Nephron progenitor cell (in vitro differentiated cells): Measurements from ENCODE around the gene GHRL.
"Not testable (repeated sequence)": the region's sequence is repeated elsewhere in the genome, so short reads cannot be mapped to it uniquely, and the experiment has no call there.

ENCODE experiments used
- DNase-seq: peaks from one replicate; pipeline ENCODE4 v3.0.0; 2021
- H3K27ac Mint-ChIP-seq: 2 replicates; pipeline ENCODE4 v1.8.0; 2021; ENCODE audit warnings: mild to moderate bottlenecking, moderate library complexity, mixed read lengths
- H3K27me3 Mint-ChIP-seq: 2 replicates; pipeline ENCODE4 v1.8.0; 2021; ENCODE audit warnings: mild to moderate bottlenecking, low read depth, mixed read lengths; ENCODE audit not compliant: poor library complexity
- H3K36me3 Mint-ChIP-seq: 2 replicates; pipeline ENCODE4 v1.8.0; 2021; ENCODE audit warnings: low read depth, mixed read lengths
- H3K4me1 Mint-ChIP-seq: 2 replicates; pipeline ENCODE4 v1.8.0; 2021; ENCODE audit warnings: mixed read lengths
- H3K4me3 Mint-ChIP-seq: 2 replicates; pipeline ENCODE4 v1.8.0; 2021; ENCODE audit warnings: mild to moderate bottlenecking, moderate library complexity, mixed read lengths
- H3K9me3 Mint-ChIP-seq: 2 replicates; pipeline ENCODE4 v1.8.0; 2021; ENCODE audit warnings: mild to moderate bottlenecking, moderate library complexity, mixed read lengths
- TF ChIP-seq, protein P1 (sequence below): fragments of 200-600 bp; sonication (generic); IDR thresholded peaks from 2 replicates; pipeline ENCODE4 v1.5.0; 2021; ENCODE audit warnings: antibody characterized with exemption

The GHRL gene

DNA sequence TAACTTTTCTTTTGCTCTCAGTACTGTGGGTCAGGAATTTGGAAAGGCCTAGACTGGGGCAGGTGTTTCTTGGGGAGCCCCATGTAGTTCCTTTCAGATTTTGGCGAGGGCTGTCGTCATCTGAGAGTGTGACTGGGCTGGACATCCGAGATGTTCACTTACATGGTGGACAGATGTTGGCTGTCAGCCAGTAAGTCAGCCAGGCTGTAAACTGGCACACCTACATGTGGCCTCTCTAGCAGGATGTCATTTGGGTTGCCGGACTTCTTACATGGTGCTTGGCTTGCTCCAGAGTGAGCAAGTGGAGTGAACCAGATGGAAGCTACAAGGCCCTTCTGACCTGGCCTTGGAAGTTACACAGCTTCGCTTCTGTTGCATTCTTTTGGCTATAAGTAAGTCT, 23.8 kb downstream of the GHRL start:
- Mint-ChIP-seq H3K4me3 (no peak overlapping the region), H3K27me3 (no peaks in the 10 kb centered on the region), H3K9me3 (no peaks in the 10 kb centered on the region), H3K4me1 (peaks cover 15% of the 10 kb centered on the region), H3K27ac (no peak overlapping the region), H3K36me3 (peaks cover 55% of the 10 kb centered on the region)
- TF ChIP-seq, protein P1, sequence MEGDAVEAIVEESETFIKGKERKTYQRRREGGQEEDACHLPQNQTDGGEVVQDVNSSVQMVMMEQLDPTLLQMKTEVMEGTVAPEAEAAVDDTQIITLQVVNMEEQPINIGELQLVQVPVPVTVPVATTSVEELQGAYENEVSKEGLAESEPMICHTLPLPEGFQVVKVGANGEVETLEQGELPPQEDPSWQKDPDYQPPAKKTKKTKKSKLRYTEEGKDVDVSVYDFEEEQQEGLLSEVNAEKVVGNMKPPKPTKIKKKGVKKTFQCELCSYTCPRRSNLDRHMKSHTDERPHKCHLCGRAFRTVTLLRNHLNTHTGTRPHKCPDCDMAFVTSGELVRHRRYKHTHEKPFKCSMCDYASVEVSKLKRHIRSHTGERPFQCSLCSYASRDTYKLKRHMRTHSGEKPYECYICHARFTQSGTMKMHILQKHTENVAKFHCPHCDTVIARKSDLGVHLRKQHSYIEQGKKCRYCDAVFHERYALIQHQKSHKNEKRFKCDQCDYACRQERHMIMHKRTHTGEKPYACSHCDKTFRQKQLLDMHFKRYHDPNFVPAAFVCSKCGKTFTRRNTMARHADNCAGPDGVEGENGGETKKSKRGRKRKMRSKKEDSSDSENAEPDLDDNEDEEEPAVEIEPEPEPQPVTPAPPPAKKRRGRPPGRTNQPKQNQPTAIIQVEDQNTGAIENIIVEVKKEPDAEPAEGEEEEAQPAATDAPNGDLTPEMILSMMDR = no peak
- DNase-seq = no peak

DNA sequence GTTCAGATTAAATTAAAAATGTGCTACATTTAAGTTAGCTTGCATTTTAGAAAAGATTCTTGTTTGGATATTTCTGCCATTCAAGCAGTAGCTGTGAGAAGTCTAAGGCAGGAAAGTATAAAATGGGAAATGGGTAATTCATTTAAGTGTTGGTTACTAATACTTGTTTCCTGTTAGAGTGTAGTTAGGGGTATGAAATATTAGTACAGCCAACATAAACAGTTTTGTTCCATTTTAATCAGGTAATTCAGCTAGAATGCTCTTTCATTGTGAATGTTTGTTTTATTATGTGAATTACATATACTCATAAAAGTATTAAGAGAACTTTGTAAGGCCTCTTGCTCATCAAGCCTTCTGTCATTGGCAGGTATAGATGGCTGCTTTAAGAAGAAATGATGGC, 24.6 kb downstream of the GHRL start:
- no peaks in the 10 kb centered on the region for H3K9me3 Mint-ChIP-seq
- H3K27ac Mint-ChIP-seq = no peak overlapping the region
- H3K36me3 Mint-ChIP-seq = peaks cover 57% of the 10 kb centered on the region
- TF ChIP-seq, protein P1 = no peak
- peaks cover 17% of the 10 kb centered on the region for H3K4me1 Mint-ChIP-seq
- no peaks in the 10 kb centered on the region for H3K27me3 Mint-ChIP-seq
- H3K4me3 Mint-ChIP-seq = no peak overlapping the region
- no peak for DNase-seq

DNA sequence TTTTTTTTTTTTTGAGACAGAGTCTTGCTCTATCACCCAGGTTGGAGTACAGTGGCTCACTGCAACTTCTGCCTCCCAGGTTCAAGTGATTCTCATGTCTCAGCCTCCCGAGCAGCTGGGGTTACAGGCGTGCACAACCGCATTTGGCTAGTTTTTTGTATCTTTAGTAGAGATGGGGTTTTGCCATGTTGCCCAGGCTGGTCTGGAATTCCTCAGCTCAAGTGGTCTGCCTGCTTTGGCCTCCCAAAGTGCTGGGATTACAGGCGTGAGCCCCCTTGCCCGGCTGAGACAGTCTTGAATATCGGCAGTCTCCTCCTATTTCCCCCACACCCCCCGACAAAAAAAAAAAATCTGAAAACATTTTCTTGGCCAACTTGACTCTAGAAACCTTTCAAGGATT, 25.8 kb downstream of the GHRL start:
- H3K36me3 Mint-ChIP-seq = peaks cover 61% of the 10 kb centered on the region
- not testable (repeated sequence) for H3K9me3 Mint-ChIP-seq, H3K27me3 Mint-ChIP-seq, DNase-seq, H3K27ac Mint-ChIP-seq, H3K4me3 Mint-ChIP-seq
- peaks cover 15% of the 10 kb centered on the region for H3K4me1 Mint-ChIP-seq

DNA sequence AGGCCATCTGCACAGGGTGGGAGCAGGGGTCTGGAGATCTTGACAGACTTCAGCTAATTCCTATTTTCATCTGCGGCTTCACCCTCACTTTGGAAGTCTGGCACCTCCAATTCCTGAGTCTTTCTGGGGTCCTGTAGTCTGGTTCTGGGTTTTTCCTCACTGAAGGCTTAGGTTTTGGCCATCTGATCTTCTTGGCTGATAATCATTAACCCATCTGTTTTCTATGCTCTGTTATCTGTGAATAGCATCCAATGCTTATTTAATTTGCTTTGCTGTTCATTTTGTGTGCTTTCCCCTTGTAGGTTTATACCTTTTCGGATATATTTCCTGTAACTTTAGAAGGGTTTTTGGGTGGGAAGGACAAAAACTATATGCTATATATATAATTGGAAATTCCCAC, 26.9 kb downstream of the GHRL start:
- DNase-seq = no peak
- H3K36me3 Mint-ChIP-seq = peaks cover 64% of the 10 kb centered on the region
- TF ChIP-seq, protein P1 = no peak
- no peak overlapping the region for H3K4me3 Mint-ChIP-seq
- H3K27ac Mint-ChIP-seq = no peak overlapping the region
- H3K9me3 Mint-ChIP-seq = no peaks in the 10 kb centered on the region
- no peaks in the 10 kb centered on the region for H3K27me3 Mint-ChIP-seq
- peaks cover 20% of the 10 kb centered on the region for H3K4me1 Mint-ChIP-seq

DNA sequence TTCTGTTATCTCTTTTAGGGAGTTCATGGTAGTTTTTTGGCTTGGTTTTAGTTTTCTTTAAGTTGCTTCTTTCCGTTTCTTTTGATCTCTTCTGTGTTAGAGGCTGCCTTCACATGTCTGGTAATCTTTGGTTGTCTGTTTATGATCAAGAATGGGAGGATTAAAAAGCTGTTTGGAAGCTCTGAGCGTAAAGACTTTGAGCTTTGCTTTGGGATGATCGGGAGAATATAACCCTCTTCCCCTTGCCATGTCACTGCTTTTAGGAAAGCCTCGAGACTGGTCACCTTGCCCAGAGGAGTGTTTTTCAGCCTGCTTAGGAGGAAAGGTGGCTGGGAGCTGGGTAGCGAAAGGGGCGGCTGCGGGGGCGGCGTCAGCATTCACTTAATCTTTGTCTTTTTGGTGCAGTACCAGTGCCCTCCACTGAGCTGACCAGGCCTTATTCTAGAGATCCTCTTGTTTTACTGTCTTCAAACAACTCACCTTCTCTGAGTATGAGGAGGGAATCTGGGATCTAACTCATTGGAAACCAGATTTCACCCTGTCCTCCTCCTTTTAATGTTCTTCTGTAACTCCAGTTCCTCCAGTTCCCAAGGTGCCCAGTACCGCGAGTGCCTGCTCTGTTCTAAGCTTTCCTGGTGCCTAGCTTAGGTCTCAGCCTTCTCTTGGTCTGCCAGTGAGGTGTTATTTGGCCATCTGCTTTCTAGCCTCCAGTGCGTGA, 28.9 kb downstream of the GHRL start:
- Mint-ChIP-seq H3K4me1 (peaks cover 20% of the 10 kb centered on the region), H3K27ac (peak overlapping the region; percentile 52), H3K4me3 (peak overlapping the region; percentile 7), H3K9me3 (no peaks in the 10 kb centered on the region), H3K27me3 (peaks cover 7% of the 10 kb centered on the region), H3K36me3 (peaks cover 70% of the 10 kb centered on the region)
- TF ChIP-seq, protein P1 = peak; percentile 49
- DNase-seq = peak; percentile 68

DNA sequence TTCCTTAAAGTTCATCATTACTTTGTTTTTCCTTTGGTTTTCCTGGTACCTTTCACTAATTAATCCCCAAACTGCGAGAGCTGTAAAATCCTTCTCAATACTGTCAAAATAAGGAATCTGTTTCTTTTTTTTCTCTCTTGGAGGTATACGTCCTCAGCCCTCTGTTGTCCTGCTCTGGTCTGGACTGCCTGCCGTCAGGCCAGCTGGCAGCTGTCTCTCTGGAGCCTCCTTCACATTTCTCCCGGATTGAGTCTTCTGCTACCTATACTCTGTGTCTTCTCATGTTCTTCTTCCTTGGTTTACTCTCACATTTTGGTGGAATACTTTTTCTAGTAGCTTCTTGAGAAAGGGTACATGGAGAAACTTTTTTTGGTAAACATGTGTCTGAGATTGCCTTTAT, 30.7 kb downstream of the GHRL start:
- H3K27me3 Mint-ChIP-seq = peaks cover 7% of the 10 kb centered on the region
- no peak for DNase-seq
- H3K9me3 Mint-ChIP-seq = no peaks in the 10 kb centered on the region
- peaks cover 20% of the 10 kb centered on the region for H3K4me1 Mint-ChIP-seq
- TF ChIP-seq, protein P1 = no peak
- peaks cover 73% of the 10 kb centered on the region for H3K36me3 Mint-ChIP-seq
- H3K4me3 Mint-ChIP-seq = no peak overlapping the region
- peak overlapping the region; percentile 8 for H3K27ac Mint-ChIP-seq
